ENCODE data around the gene SLC25A34.

Gene SLC25A34

GRCh38 chr1:15731735-15732685 is 4.0 kb upstream of the SLC25A34 start:
- DNase-seq (ENCODE audit: extremely low read depth in 1 of 2, low read depth in 1 of 2): no peak

GRCh38 chr1:15732686-15733081 is 3.4 kb upstream of the SLC25A34 start:
- no peak for DNase-seq (ENCODE audit: extremely low read depth in 1 of 2, low read depth in 1 of 2)

- no peak for DNase-seq (ENCODE audit: extremely low read depth in 1 of 2, low read depth in 1 of 2)
Observed at GRCh38 chr1:15733218-15733725, 2.8 kb upstream of the SLC25A34 start.

- no peak for DNase-seq (ENCODE audit: extremely low read depth in 1 of 2, low read depth in 1 of 2)
Observed at GRCh38 chr1:15733726-15734226, 2.3 kb upstream of the SLC25A34 start.

DNA sequence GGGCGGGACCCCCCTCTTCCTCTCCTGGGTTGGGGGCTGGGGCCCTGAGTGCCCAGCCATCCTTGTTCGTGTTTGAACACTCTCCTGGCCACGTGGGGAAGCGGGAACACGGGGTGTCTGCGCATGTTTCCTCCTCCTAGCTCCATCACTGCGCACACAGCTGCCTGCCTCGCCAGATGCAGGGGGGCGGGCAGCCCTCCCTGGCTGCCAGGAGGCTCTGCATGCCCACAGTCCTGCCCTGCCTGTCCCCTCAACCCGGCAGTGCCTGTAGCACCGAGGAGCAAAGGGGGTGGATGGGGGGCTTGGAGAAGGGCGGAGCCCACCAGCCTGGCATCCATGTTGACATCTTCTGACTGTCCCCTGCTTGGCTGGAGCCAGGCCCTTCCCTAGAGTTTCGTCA is 1.8 kb upstream of the SLC25A34 start:
- no peak for DNase-seq (ENCODE audit: extremely low read depth in 1 of 2, low read depth in 1 of 2)

DNA sequence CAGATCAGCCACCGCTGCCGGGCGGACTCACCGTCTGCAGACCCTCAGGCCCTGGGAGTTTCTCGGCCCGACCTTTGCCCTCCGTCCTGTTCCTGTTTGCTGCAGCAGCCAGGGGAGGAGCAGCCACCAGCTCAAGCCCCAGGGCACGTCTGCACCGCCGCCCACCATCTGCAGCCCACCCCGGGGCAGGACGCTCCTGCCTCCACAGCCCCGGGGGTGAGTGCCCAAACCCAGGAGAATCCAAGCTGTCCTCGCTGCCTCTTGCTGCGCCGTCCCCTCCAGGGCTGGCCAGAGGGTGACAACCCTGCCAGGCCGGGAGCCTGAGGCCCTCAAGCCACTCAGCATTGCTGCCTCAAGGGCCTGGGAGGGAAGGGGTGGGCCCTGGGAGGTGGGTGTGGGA is 1.2 kb upstream of the SLC25A34 start:
- no peak for DNase-seq (ENCODE audit: extremely low read depth in 1 of 2, low read depth in 1 of 2)

DNA sequence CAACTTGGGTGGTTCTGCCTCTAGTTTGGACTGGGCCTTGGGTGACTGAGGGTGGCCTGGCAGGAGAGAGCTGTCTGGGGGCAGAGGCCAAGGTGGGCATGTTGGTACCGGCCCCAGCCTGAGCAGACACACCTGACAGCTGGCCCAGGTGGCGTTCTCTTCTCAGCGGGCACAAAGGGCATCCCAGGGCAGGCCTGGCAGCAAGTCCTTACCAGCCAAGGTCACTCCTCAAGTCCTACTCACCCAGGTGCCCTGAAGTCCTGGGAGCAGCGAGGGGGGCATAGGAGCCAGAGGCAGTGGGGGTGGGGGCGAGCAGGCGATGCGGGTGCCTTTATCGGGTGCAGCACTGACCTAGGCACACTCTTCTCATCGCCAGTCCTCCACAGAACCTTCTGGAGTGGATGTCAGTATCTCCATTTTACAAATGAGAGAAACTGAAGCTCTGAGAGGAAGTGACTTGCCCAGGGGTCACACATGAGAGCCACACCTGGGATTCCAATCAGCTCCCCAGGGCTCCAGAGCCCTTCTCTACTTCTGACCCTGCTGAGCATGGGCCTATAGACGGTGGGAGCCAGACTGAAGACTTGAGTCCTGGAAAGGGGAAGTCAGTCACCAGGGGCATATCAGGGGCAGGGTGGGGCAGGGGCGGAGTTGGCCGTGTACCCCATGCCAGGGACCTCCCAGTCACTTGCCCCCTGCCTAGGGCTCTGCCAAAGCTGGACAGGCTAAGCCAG is 587 bp upstream of the SLC25A34 start:
- DNase-seq (ENCODE audit: extremely low read depth in 1 of 2, low read depth in 1 of 2): no peak

GRCh38 chr1:15736892-15737261 is 819 bp downstream of the SLC25A34 start:
- DNase-seq (ENCODE audit: extremely low read depth in 1 of 2, low read depth in 1 of 2): no peak

- DNase-seq (ENCODE audit: extremely low read depth in 1 of 2, low read depth in 1 of 2): no peak
Observed at GRCh38 chr1:15737324-15738319, 1.6 kb downstream of the SLC25A34 start.

DNA sequence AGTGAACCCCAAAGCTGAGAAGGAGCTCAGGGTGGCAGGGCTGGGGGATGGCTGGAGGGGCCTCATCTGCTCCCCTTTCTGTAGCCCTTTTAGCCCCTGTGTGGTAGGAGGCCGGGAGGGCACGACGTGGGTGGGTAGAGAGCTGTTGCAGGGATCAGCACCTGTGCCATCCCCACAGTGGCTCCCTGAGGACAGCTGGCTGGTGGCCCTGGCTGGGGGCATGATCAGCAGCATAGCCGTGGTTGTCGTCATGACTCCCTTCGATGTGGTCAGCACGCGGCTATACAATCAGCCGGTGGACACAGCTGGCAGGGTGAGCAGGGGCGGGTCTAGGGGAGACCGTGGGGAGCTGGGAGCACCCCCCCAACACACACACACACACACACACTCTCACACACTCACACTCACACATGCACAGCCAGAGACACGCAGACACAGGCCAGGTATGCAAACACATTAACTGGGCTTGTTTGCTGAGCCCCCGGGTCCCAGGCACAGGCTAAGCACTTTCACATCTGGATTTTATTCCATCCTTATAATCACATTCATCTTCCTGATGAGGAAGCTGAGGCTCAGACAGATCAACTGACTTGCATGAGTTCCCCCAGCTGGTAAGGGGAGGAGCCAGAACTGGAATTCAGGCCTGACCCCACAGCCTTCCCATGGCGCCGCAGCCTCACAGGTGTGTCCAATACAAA is 2.5 kb downstream of the SLC25A34 start:
- DNase-seq (ENCODE audit: extremely low read depth in 1 of 2, low read depth in 1 of 2): no peak

DNA sequence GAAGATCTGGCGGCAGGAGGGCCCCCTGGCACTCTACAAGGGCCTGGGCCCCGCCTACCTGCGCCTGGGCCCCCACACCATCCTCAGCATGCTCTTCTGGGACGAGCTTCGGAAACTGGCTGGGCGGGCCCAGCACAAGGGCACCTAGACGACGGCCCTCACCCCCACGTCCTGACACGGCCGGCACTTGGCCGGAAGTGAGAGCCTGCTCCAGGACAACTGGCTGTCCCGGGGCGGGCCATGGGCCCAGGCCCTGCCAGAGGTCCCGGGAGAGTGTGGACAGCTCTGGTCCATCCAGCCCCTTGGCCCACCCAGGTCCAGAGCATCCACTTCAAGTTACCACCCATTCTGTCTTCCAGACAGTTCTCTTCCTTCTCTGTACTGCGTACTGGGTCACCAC is 3.2 kb downstream of the SLC25A34 start:
- DNase-seq (ENCODE audit: extremely low read depth in 1 of 2, low read depth in 1 of 2): no peak

- no peak for DNase-seq (ENCODE audit: extremely low read depth in 1 of 2, low read depth in 1 of 2)
Observed at GRCh38 chr1:15739745-15740144, 3.7 kb downstream of the SLC25A34 start.

DNA sequence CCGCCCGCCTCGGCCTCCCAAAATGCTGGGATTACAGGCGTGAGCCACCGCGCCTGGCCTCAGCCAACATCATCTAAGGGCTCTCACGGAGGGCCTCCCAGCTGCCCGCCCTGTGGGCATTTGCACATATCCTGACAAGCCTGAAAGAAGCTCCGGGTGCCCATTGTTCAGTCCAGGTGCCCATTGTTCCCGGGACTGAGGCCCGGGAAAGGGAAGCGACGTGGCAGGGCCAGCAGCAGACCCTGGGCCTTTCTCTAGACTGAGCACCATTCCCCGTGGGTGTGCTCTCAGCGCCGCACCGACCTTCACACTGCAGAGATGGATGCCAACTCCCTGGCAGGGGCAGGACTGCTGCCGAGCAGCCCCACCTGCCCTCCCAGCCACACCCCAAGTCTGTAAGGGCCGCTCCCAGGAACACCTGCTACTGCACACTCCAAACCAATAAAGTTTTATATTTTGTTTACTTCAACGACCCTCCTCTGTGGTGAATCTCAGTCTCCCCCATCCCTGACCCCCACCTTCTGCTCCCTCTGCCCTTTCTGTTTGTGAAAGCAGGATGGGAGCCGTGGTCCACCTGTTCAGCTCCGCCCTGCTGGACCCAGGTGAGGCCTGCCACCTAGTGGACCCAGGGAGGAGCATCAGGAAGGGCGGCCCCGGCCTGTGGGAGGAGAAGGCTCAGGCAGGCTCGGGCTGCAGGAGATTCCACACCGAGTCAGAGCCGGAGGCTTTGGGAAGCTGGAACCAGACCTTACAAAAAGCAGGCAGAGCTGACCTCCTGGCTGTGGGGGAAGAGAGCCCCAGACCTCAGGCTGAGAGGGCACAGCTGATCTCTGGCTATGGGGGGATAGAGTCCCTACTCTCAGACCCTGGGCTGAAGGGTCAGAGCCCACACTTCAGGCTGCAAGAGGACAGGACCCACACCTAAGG is 5.1 kb downstream of the SLC25A34 start:
- peak; percentile 12 to 40 for DNase-seq (ENCODE audit: extremely low read depth in 1 of 2, low read depth in 1 of 2)

DNA sequence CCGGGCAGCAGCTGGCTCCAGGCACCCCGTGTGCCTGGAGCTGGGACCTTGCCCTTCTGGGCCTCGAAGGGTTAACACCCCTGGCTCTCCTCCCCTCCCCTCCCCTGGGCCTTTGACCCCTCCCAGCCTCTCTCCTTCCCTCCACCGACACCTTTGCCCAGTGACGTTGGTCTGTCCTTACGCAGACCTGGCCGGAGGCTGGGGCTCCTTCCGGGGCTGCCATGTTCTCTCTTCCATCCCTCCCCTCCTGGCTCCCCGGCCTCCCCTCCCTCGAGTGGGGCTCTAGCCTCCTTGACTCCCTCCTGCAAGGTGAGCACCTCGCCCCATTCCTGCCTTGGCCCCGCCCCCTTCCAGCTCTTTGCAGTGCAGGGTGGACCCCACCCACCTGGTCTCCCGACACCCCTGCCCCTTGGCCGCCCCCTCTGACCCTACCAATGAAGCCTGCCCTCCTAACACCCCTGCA is 6.3 kb downstream of the SLC25A34 start, which contains the start of gene TMEM82:
Gene TMEM82 (plus strand): TSS at position 161 of the 463 bp plus-strand sequence. CDS start 61 bp downstream, at position 222.
- no peak for DNase-seq (ENCODE audit: extremely low read depth in 1 of 2, low read depth in 1 of 2)

GRCh38 chr1:15744122-15744679 is 8.1 kb downstream of the SLC25A34 start:
- DNase-seq (ENCODE audit: extremely low read depth in 1 of 2, low read depth in 1 of 2): no peak

- DNase-seq (ENCODE audit: extremely low read depth in 1 of 2, low read depth in 1 of 2): no peak
Observed at GRCh38 chr1:15747378-15747777, 11.3 kb downstream of the SLC25A34 start.

- DNase-seq (ENCODE audit: extremely low read depth in 1 of 2, low read depth in 1 of 2): no peak
Observed at GRCh38 chr1:15748264-15748663, 12.2 kb downstream of the SLC25A34 start.

GRCh38 chr1:15748690-15749398 is 12.8 kb downstream of the SLC25A34 start:
- no peak for DNase-seq (ENCODE audit: extremely low read depth in 1 of 2, low read depth in 1 of 2)
